Limb (tissue), 2 donors: ENCODE results near the gene SNED1.
A peak's percentile ranks its signal among the peaks of the same experiment; 100 is the strongest.
"Not testable (repeated sequence)": the region's sequence is repeated elsewhere in the genome, so short reads cannot be mapped to it uniquely, and the experiment has no call there.

ENCODE experiments used
- DNase-seq, 2 donors: peaks; one replicate each; pipeline ENCODE4 v3.0.0-alpha.2; 2016; ENCODE audit errors: extremely low spot score in 2 of 2

SNED1 gene

DNA sequence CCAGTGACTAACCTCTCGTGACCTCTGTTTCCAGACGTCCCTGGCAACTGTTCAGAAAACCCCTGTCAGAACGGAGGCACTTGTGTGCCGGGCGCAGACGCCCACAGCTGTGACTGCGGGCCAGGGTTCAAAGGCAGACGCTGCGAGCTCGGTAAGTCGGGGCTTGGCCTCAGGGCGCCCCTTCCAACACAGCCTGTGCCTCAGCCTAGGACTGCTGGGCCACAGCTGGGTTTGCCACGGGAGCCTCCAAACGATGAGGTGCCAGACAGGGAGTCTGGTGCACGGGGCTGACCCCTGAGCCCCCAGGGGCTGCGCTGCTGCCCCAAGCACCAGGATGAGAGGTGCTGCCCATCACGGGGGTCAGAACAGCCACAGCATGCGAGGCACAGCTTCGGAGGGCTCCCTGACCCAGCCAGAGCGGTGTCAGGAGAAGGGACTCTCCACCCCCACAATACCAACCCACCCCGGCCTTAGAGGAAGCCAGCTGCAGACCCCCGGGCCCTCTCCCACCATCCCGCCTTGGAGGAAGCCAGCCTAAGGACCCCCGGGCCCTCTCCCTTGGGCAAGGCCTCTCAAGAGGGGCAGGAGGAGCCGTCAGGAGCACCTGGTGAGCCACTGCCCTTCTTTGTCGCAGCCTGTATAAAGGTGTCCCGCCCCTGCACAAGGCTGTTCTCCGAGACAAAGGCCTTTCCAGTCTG lies 83.4 kb downstream of the SNED1 start:
- peak in 1 of 2 donors; percentile 25 for DNase-seq

GRCh38 chr2:241082341-241083090 lies 84.1 kb downstream of the SNED1 start:
- no peak for DNase-seq

DNA sequence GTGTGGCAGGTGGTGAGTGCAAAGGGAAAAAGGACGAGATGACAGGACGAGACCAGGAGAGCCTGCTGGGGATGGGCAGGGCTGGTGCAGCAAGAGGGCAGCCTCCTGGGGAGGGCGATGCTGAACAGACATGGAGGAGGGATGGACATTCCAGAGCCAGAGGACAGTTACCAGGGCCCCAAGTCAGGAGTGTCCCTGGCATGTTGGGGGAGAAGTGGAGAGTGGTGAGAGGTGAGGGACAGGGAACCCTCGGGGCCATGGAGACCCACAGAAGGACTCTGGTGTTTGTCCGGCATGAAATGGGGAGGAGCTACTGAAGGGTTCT lies 84.6 kb downstream of the SNED1 start:
- peak in 1 of 2 donors; percentile 17 for DNase-seq

DNA sequence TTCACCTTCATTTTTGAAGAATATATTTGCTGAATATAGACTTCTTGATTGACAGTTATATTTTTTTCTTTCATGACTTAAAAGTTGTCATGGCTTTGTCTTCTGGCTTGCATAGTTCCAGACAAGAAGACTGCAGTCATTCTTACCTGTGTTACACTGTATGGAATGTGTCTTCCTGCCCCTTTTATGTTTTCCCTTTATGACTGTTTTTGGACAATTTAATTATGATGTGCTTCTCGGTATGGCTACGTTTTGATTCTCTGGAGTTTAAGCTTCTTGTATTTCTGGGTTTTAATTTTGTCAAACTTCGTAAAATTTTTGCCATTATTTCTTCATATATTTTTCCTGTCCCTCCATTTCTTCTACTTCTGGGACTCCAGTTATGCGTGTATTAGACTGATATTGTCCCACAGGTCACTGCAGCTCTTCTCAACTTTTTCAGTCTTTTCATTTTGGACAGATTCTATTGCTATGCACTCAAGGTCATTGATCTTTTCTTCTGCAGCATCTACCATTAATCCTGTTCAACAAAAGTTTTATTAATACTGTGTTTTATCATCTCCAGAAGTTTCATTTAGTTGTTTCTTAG lies 86.5 kb downstream of the SNED1 start:
- no peak for DNase-seq

DNA sequence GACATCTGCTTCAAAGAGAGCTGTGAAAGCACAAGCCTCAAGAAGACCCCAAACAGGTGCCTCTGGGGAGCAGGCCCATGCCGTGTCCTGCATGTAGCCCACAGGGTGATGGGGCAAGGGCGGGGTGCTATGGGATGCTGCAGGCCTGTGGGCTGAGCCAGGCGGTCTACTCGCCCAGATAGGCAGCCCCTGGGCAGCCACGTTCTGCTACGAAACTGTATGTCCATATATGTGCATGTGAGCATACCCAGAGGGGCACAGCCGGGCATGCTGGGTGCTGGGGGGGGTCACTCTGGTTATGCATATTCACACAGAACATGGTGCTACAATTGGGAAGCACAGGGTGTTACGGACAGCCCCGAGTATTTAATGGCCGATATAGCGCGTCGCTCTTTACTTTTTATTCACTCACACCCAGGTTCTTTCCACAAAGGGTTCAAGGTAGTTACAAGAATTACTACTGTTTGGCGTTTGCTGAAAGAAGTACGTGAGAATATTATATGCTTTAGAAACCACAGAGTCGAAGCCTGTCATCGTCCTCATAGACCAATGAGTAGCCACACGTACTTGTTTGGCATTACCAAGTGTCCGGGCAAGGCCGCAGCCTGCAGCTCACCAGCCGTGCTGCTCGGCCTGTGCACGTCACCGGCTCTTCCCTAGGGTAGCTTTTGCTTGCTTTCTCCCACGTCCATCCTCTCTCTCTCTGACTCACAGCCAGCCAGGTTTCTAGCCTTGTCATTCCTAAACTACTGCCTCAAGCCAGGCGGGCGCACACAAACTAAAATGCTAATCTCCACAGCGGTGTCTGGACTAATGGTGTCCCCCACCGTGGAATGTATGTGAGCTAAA lies 89.2 kb downstream of the SNED1 start:
- DNase-seq = peak in 1 of 2 donors; percentile 7

DNA sequence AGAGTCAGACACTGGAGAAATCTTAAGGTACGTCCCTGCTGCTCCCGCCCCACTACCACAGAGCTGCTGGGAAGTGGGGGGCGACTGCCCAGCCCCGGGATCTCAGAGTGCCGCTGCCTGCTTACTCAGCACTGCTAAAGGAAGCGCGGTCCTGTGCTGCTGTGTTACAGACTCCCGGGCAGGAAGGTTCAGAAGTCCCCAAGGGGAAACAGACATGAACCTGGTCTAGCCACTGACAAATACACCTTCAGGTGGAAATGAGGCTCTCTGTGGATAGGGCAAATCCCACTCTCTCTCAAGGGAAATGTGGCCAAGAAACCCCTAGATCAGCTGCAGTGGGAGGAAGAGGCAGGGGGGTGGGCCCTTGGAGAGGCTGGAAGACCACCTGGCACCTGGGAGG lies 90.0 kb downstream of the SNED1 start:
- DNase-seq = peak in 1 of 2 donors; percentile 4

GRCh38 chr2:241088791-241089732 lies 90.6 kb downstream of the SNED1 start:
- DNase-seq = peak in 1 of 2 donors; percentile 9

DNA sequence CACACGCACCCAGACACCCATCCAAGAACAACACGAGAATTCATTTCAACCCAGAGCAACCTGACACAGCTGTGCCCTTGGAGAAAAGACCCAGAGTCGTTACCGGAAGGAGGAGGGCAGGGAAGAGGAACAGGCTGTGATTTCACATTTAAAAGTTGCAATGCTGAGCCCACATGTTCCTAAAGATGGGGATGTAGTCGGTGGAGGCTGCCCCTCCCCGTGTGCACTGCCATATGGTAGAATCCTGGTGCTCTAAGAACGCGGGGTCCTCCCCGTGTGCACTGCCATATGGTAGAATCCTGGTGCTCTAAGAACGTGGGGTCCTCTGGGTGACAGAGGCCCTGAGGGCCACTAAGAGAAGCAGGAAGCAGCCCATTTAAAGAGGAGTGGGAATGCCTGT lies 92.8 kb downstream of the SNED1 start:
- no peak for DNase-seq

DNA sequence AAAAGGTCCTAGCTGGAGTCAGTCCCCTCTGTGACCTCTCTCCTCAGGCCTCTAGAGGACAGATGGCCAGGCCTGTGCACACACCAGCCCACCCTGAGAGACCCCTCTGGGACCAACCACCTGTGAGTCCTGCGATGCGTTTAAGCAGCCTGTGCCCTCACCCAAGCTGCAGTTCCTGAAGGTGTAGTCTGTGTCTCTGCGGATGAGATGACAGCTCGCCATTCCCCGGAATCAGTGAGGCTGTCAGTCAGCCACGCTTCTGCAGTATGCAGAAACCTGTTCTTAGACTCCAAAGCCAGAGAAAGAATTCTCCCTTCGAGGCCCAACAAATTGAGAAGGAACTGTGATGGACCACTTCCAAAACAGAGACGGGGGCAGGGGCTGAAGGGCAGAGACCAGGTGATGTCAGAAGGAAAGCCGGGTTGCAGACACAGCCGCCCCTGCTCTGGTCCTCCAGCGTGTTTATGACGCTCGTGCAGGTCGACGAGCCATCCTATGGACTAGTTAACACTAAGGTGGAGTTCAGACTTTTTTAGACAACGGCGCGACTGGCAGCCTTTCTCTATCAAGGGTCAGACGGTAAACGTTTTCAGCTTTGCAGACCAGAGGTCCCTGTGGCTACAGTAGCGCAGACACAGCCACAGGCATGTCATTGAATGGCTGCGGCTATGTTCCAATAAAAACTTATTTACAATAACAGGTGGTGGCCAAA lies 93.5 kb downstream of the SNED1 start:
- DNase-seq = no peak

DNA sequence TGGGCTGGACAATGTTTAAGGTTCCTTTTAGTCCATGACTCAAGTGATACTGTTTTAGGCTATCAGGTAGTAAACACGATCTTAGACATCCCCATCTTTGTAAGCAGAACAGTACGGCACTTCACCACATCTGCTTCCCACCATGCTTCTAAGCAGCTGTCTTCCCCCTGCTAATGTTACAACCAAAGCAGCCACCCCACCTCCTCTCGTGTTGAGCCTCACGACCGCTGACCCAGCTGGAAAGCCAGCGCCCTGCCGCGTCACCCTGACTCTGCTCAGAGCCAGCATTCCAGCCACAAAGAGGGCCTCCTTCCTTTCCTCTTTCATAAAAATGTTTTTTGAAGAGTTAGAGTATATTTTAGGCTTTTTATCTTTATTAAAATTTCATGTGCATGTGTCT lies 94.3 kb downstream of the SNED1 start:
- no peak for DNase-seq

DNA sequence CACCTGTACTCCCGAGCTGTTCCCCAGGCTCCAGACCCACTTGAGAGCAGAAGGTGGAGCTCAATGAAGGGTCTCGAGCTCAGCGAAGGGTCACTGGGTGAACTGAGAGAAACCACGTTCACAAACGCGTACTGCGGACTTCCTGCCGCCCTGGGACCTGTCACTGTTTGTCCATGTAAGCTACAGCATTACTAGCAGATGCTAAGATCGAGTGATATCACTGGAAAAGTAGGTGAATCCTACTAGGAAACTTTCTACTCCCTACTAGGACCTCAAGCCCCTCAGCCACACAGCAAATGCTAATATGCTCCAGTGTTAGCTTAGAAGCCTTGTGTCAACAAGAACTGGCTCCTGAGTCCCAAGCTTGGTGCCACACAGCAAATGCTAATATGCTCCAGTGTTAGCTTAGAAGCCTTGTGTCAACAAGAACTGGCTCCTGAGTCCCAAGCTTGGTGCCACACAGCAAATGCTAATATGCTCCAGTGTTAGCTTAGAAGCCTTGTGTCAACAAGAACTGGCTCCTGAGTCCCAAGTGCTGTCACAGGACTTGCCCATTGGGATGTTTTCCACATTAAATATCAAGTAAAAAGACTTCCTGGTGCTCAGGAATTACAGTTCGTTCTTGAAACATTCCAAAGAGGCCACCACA lies 94.8 kb downstream of the SNED1 start:
- DNase-seq = not testable (repeated sequence)

GRCh38 chr2:241094172-241094571 lies 95.8 kb downstream of the SNED1 start:
- DNase-seq = no peak

DNA sequence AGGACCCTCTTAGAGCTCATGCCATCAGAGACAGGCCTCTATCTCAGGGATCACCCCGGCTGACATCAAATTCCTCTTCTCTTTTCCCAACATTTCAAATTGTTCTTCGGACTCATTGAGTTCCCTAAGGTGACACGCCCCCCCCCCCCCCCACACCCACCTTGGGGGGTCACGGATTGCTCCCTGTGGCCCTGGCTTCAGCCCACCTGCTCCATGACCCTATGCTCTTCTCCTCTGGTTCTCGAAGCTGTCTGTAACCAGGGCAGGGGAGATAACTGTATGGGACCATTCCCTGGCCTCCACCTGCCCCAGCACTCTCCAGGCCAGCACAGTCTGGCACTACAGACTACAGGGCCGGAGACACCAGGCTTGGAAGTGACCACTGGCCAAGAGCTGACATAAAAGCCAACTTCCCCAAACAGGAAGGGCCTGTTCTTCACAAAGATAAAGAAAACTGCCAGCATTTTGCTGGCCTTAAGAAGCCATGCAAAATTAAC lies 96.6 kb downstream of the SNED1 start:
- no peak for DNase-seq

DNA sequence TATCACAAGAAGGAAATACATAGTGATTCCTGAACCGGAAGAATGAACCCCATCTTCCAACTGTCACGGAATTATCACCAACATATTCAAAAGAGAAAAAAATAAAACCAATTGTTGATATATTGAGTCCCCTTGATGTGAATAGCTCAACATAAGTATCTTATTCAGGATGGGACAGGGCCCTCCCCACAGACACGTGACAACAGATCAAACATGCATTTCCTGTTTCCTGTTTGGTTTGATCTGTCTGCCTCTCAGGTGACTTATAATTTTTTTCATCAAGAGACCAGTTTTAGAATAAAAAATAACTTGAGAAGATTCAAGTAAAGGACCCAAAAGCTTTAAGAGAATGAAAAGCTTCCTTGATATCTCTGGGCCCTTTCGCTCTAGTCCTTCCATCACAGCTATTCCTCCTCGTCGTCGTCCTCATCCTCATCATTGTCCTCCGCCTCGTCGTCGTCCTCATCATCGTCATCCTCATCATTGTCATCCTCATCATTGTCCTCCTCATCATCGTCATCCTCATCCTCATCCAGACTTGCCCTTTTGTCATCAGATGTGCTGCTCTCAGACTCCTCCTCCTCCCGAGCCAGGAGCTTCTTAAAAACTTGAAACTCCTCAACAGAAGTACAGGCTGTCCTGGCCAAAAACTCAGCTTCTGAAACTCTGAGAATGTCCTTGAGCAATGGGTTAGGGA lies 97.3 kb downstream of the SNED1 start:
- DNase-seq = no peak

- DNase-seq = no peak
These were observed 98.6 kb downstream of the SNED1 start for GRCh38 chr2:241096979-241097378.

- no peak for DNase-seq
These were observed 100.8 kb downstream of the SNED1 start for GRCh38 chr2:241099246-241099645.

GRCh38 chr2:241102239-241102803 lies 103.9 kb downstream of the SNED1 start, which contains the start of gene MTERF4:
TSS of gene MTERF4 (minus strand) at chr2:241102287. CDS start at chr2:241102273, 14 bp downstream.
- DNase-seq = peak; percentile 88 to 91

DNA sequence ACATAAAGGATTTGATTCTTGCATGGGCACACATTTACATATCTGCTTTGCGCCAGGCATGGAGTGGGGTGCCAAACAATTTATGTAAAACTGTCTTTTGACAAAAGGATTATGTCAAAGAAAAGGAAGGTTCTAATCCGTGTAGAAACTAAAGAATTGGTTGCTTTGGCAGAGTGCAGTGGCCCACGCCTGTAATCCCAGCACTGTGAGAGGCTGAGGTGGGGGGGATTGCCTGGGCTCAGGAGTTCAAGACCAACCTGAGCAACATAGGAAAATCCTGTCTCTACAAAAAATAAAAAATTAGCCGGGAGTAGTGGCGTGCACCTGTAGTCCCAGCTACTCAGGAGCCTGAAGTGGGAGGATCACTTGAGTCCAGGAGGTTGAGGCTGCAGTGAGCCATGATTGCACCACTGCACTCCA lies 104.8 kb downstream of the SNED1 start:
- no peak for DNase-seq
